Measurements from ENCODE around the gene KDM4C.

Gene KDM4C

GRCh38 chr9:6911901-6912638 is 154.3 kb downstream of the KDM4C start:
- no peak for TF ChIP-seq CTCF (IDR thresholded peaks at IDR 0.05; ENCODE audit: low read depth, low read length, missing control alignments)
- H3K4me3 ChIP-seq (replicated peaks; ENCODE audit: low read depth, low read length), result no peak overlapping the region
- DNase-seq (ENCODE audit: extremely low read depth, low read depth), result no peak

- DNase-seq (ENCODE audit: extremely low read depth, low read depth), result no peak
- TF ChIP-seq CTCF (IDR thresholded peaks at IDR 0.05; ENCODE audit: low read depth, low read length, missing control alignments), result no peak
- no peak overlapping the region for H3K4me3 ChIP-seq (replicated peaks; ENCODE audit: low read depth, low read length)
Observed at GRCh38 chr9:6915635-6916034, 157.9 kb downstream of the KDM4C start.

- no peak overlapping the region for H3K4me3 ChIP-seq (replicated peaks; ENCODE audit: low read depth, low read length)
- DNase-seq (ENCODE audit: extremely low read depth, low read depth), result no peak
- TF ChIP-seq CTCF (IDR thresholded peaks at IDR 0.05; ENCODE audit: low read depth, low read length, missing control alignments), result no peak
Observed at GRCh38 chr9:6917162-6917561, 159.4 kb downstream of the KDM4C start.

GRCh38 chr9:6920041-6920440 is 162.3 kb downstream of the KDM4C start:
- no peak for TF ChIP-seq CTCF (IDR thresholded peaks at IDR 0.05; ENCODE audit: low read depth, low read length, missing control alignments)
- no peak for DNase-seq (ENCODE audit: extremely low read depth, low read depth)
- no peak overlapping the region for H3K4me3 ChIP-seq (replicated peaks; ENCODE audit: low read depth, low read length)

GRCh38 chr9:6921315-6921714 is 163.5 kb downstream of the KDM4C start:
- DNase-seq (ENCODE audit: extremely low read depth, low read depth), result no peak
- H3K4me3 ChIP-seq (replicated peaks; ENCODE audit: low read depth, low read length), result no peak overlapping the region
- TF ChIP-seq CTCF (IDR thresholded peaks at IDR 0.05; ENCODE audit: low read depth, low read length, missing control alignments), result no peak

- H3K4me3 ChIP-seq (replicated peaks; ENCODE audit: low read depth, low read length), result no peak overlapping the region
- TF ChIP-seq CTCF (IDR thresholded peaks at IDR 0.05; ENCODE audit: low read depth, low read length, missing control alignments), result no peak
- DNase-seq (ENCODE audit: extremely low read depth, low read depth), result no peak
Observed at GRCh38 chr9:6922124-6922676, 164.4 kb downstream of the KDM4C start.

All from HFF-Myc (cell line).